HFFc6 (cell line): ENCODE data around the gene WHRN. TPM values are rescaled to one million over a fixed set of nuclear protein-coding genes. Genes with fewer than 3 reads are reported as not detected.

Experiments
- DNase-seq: peaks from one replicate; pipeline ENCODE4 v3.0.0-alpha.2; 2018
- H3K27ac Mint-ChIP-seq: 2 replicates; pipeline ENCODE4 v1.8.0; 2020; ENCODE audit warnings: mild to moderate bottlenecking, mixed read lengths
- H3K27me3 Mint-ChIP-seq: 2 replicates; pipeline ENCODE4 v1.8.0; 2021; ENCODE audit warnings: mild to moderate bottlenecking, moderate library complexity, mixed read lengths; ENCODE audit not compliant: insufficient read depth
- H3K36me3 Mint-ChIP-seq: 2 replicates; pipeline ENCODE4 v1.8.0; 2021; ENCODE audit warnings: low read depth, mixed read lengths
- H3K4me1 Mint-ChIP-seq: 2 replicates; pipeline ENCODE4 v1.8.0; 2020; ENCODE audit warnings: low read depth, mixed read lengths
- H3K4me3 Mint-ChIP-seq: 2 replicates; pipeline ENCODE4 v1.8.0; 2020; ENCODE audit warnings: mild to moderate bottlenecking, moderate library complexity, mixed read lengths
- H3K9me3 Mint-ChIP-seq: 2 replicates; pipeline ENCODE4 v1.8.0; 2020; ENCODE audit warnings: mild to moderate bottlenecking, mixed read lengths
- CTCF ChIP-seq: fragments of 200-600 bp; sonication (generic); IDR thresholded peaks from 2 replicates; pipeline ENCODE4 v1.5.0; 2021; ENCODE audit warnings: antibody characterized with exemption, mild to moderate bottlenecking
- total RNA-seq, 6 experiments: library from RNA; stranded (reverse); fragmentation: NEBNext Ultra II Directional; extraction: Animal tissue kit (Norgen Biotek cat#: 25700); gene quantifications; 2 replicates in 1 of 6; 3 replicates in 5 of 6; pipeline ENCODE4 v1.2.3, GENCODE V29; 2021

The WHRN gene
- total RNA-seq, 6 experiments from 2014 or later, result 3.0 to 4.8 (median 3.6) TPM

GRCh38 chr9:114378016-114378415 lies 127.3 kb downstream of the WHRN start:
- Mint-ChIP-seq H3K36me3 (peaks cover 18% of the 10 kb centered on the region), H3K4me1 (peaks cover 7% of the 10 kb centered on the region), H3K9me3 (no peaks in the 10 kb centered on the region), H3K27me3 (no peaks in the 10 kb centered on the region), H3K27ac (no peak overlapping the region), H3K4me3 (no peak overlapping the region)
- no peak for TF ChIP-seq CTCF
- no peak for DNase-seq

GRCh38 chr9:114376586-114377445 lies 128.5 kb downstream of the WHRN start:
- no peaks in the 10 kb centered on the region for H3K9me3 Mint-ChIP-seq
- H3K4me3 Mint-ChIP-seq, result no peak overlapping the region
- peaks cover 18% of the 10 kb centered on the region for H3K36me3 Mint-ChIP-seq
- peaks cover 2% of the 10 kb centered on the region; the same call in 1 of the 2 replicates for H3K27me3 Mint-ChIP-seq
- no peak for DNase-seq
- no peak overlapping the region for H3K27ac Mint-ChIP-seq
- peaks cover 9% of the 10 kb centered on the region for H3K4me1 Mint-ChIP-seq
- TF ChIP-seq CTCF, result no peak

GRCh38 chr9:114375386-114376175 lies 129.7 kb downstream of the WHRN start:
- H3K27ac Mint-ChIP-seq, result no peak overlapping the region
- H3K36me3 Mint-ChIP-seq, result peaks cover 18% of the 10 kb centered on the region
- DNase-seq, result no peak
- TF ChIP-seq CTCF, result no peak
- H3K27me3 Mint-ChIP-seq, result peaks cover 3% of the 10 kb centered on the region; the same call in 1 of the 2 replicates
- no peaks in the 10 kb centered on the region for H3K9me3 Mint-ChIP-seq
- H3K4me3 Mint-ChIP-seq, result no peak overlapping the region
- H3K4me1 Mint-ChIP-seq, result peaks cover 12% of the 10 kb centered on the region

- DNase-seq, result no peak
- H3K4me3 Mint-ChIP-seq, result no peak overlapping the region
- peaks cover 14% of the 10 kb centered on the region for H3K36me3 Mint-ChIP-seq
- H3K4me1 Mint-ChIP-seq, result peaks cover 12% of the 10 kb centered on the region
- H3K27ac Mint-ChIP-seq, result no peak overlapping the region
- peaks cover 3% of the 10 kb centered on the region; the same call in 1 of the 2 replicates for H3K27me3 Mint-ChIP-seq
- no peak for TF ChIP-seq CTCF
- no peaks in the 10 kb centered on the region for H3K9me3 Mint-ChIP-seq
Measured at GRCh38 chr9:114374936-114375335, 130.3 kb downstream of the WHRN start.

GRCh38 chr9:114373960-114374730 lies 131.1 kb downstream of the WHRN start:
- no peak for TF ChIP-seq CTCF
- Mint-ChIP-seq H3K27me3 (peaks cover 3% of the 10 kb centered on the region; the same call in 1 of the 2 replicates), H3K4me3 (no peak overlapping the region), H3K27ac (no peak overlapping the region), H3K9me3 (no peaks in the 10 kb centered on the region), H3K4me1 (peaks cover 12% of the 10 kb centered on the region), H3K36me3 (peaks cover 12% of the 10 kb centered on the region)
- no peak for DNase-seq
